ENCODE data around the gene TOMM40. TPM values are rescaled to one million over a fixed set of nuclear protein-coding genes. Genes with fewer than 3 reads are reported as not detected.

TOMM40 gene
- total and polyA plus RNA-seq, 2 of the 13 experiments (the other 11 are each of a cell fraction or from before 2014, with no cell fraction given) = 72.0 to 110 TPM

DNA sequence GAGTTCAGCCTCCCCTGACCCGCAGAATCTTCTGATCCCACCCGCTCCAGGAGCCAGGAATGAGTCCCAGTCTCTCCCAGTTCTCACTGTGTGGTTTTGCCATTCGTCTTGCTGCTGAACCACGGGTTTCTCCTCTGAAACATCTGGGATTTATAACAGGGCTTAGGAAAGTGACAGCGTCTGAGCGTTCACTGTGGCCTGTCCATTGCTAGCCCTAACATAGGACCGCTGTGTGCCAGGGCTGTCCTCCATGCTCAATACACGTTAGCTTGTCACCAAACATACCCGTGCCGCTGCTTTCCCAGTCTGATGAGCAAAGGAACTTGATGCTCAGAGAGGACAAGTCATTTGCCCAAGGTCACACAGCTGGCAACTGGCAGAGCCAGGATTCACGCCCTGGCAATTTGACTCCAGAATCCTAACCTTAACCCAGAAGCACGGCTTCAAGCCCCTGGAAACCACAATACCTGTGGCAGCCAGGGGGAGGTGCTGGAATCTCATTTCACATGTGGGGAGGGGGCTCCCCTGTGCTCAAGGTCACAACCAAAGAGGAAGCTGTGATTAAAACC lies 13.5 kb downstream of the TOMM40 start (continued):
- TF ChIP-seq KDM2A (CRISPR knock-in tag; IDR thresholded peaks at IDR 0.05; ENCODE audit: borderline replicate concordance, low read depth) = peak; percentile 21; the same call in 1 of the 2 replicates
- TF ChIP-seq, protein P1, sequence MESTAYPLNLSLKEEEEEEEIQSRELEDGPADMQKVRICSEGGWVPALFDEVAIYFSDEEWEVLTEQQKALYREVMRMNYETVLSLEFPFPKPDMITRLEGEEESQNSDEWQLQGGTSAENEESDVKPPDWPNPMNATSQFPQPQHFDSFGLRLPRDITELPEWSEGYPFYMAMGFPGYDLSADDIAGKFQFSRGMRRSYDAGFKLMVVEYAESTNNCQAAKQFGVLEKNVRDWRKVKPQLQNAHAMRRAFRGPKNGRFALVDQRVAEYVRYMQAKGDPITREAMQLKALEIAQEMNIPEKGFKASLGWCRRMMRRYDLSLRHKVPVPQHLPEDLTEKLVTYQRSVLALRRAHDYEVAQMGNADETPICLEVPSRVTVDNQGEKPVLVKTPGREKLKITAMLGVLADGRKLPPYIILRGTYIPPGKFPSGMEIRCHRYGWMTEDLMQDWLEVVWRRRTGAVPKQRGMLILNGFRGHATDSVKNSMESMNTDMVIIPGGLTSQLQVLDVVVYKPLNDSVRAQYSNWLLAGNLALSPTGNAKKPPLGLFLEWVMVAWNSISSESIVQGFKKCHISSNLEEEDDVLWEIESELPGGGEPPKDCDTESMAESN (CRISPR knock-in tag; conservative IDR thresholded peaks at IDR 0.05) = no peak
- no peak for TF ChIP-seq ZNF782 (CRISPR knock-in tag; IDR thresholded peaks at IDR 0.05; ENCODE audit: borderline replicate concordance)
- no peak for TF ChIP-seq CEBPG (CRISPR knock-in tag; IDR thresholded peaks at IDR 0.05)
- no peak for TF ChIP-seq ZNF282 (IDR thresholded peaks at IDR 0.05; ENCODE audit: partially characterized antibody)
- no peak for TF ChIP-seq PRPF4 (IDR thresholded peaks at IDR 0.05; ENCODE audit: low read depth, low read length, poor library complexity, severe bottlenecking)
- TF ChIP-seq ZC3H4 (CRISPR knock-in tag; IDR thresholded peaks at IDR 0.05; ENCODE audit: borderline replicate concordance) = 0 out of 2 replicates have a peak, but pooled peaks have one; percentile 35
- TF ChIP-seq SYNCRIP (IDR thresholded peaks at IDR 0.05; ENCODE audit: insufficient read depth, low read depth, low read length) = no peak
- no peak for TF ChIP-seq MAFF (IDR thresholded peaks at IDR 0.05; ENCODE audit: low read depth, low read length)
- no peak for TF ChIP-seq RELA (CRISPR knock-in tag; IDR thresholded peaks at IDR 0.05)
- TF ChIP-seq, protein P2, sequence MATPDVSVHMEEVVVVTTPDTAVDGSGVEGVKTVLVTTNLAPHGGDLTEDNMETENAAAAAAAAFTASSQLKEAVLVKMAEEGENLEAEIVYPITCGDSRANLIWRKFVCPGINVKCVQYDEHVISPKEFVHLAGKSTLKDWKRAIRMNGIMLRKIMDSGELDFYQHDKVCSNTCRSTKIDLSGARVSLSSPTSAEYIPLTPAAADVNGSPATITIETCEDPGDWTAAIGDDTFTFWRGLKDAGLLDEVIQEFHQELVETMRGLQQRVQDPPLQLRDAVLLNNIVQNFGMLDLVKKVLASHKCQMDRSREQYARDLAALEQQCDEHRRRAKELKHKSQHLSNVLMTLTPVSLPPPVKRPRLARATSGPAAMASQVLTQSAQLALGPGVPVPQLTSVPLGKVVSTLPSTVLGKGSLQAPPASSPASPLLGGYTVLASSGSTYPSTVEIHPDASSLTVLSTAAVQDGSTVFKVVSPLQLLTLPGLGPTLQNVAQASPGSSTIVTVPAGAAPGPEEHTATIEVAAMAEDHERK (CRISPR knock-in tag; IDR thresholded peaks at IDR 0.05; ENCODE audit: low read depth) = no peak
- peak; percentile 31; the same call in 1 of the 2 replicates for TF ChIP-seq ZNF441 (CRISPR knock-in tag; IDR thresholded peaks at IDR 0.05; ENCODE audit: borderline replicate concordance)
- 0 out of 2 replicates have a peak, but pooled peaks have one; percentile 4 for TF ChIP-seq KMT2B (CRISPR knock-in tag; IDR thresholded peaks at IDR 0.05)
- peak; percentile 16; the same call in 1 of the 2 replicates for TF ChIP-seq POLR2G (IDR thresholded peaks at IDR 0.05; ENCODE audit: low read depth, low read length)
- no peak for TF ChIP-seq SIX1 (CRISPR knock-in tag; IDR thresholded peaks at IDR 0.05; ENCODE audit: borderline replicate concordance)
- TF ChIP-seq ZNF501 (CRISPR knock-in tag; IDR thresholded peaks at IDR 0.05) = 0 out of 2 replicates have a peak, but pooled peaks have one; percentile 13
- TF ChIP-seq ZMYM4 (CRISPR knock-in tag; IDR thresholded peaks at IDR 0.05) = 0 out of 2 replicates have a peak, but pooled peaks have one; percentile 20
- TF ChIP-seq, protein P3, sequence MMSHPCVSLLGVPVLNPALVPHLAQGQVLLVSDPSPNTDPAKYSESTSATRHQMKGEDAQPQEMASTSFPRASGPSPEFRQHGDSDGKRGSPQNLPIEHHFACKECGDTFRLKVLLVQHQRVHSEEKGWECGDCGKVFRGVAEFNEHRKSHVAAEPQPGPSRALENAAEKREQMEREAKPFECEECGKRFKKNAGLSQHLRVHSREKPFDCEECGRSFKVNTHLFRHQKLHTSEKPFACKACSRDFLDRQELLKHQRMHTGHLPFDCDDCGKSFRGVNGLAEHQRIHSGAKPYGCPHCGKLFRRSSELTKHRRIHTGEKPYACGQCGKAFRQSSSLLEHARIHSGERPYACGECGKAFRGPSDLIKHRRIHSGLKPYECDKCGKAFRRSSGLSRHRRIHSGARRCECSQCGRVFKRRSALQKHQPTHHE (CRISPR knock-in tag; IDR thresholded peaks at IDR 0.05; ENCODE audit: borderline replicate concordance) = no peak
- no peak for TF ChIP-seq RFXAP (CRISPR knock-in tag; IDR thresholded peaks at IDR 0.05; ENCODE audit: borderline replicate concordance)

Data from HepG2 (cell line).